SH-SY5Y (cell line): ENCODE data around the gene PKD2L1.

ENCODE experiments used
- GATA2 ChIP-seq: IDR thresholded peaks from 2 replicates; pipeline ENCODE4 v1.6.1; 2011; ENCODE audit warnings: mild to moderate bottlenecking, low read depth, low read length
- GATA3 ChIP-seq: IDR thresholded peaks from 2 replicates; pipeline ENCODE4 v1.6.1; 2011; ENCODE audit warnings: low read depth, mild to moderate bottlenecking, low read length, moderate library complexity

DNA sequence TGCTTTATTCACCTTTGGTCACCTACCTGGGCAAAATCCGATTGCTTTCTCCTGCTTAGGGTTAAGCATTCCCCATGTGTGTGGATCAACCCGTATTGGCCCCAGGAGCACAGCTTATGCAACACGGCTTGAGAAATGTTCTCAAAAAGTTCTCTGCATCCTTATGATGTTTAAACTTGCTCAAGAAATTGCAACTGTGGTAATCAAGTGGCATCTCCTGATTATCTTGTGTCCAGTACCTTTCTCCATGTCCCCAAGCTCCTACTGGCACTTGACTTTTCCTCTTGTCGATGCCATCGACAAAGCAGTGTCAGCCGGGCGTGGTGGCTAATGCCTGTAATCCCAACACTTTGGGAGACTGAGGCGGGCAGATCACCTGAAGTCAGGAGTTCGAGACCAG, 4.7 kb upstream of the PKD2L1 start:
- no peak for TF ChIP-seq GATA3
- no peak for TF ChIP-seq GATA2
